Keratinocyte (primary cell): ENCODE results near the gene LEFTY2. TPM values are rescaled to one million over a fixed set of nuclear protein-coding genes. Genes with fewer than 3 reads are reported as not detected.

ENCODE experiments used
- DNase-seq: peaks from one replicate; pipeline ENCODE4 v3.0.0-alpha.2; 2011; ENCODE audit warnings: low read depth, missing footprints, low spot score
- FAIRE-seq: peaks from 2 replicates; lab custom pipeline; 2011; peaks lifted over from hg19 to GRCh38; lab: Jason Lieb, UNC
- H2AFZ ChIP-seq: 2 replicates; pipeline ENCODE4 v1.6.0; 2012; ENCODE audit warnings: low read length, control low read depth, inconsistent platforms; ENCODE audit not compliant: control insufficient read depth
- H3K27ac ChIP-seq: 2 replicates; pipeline ENCODE4 v1.5.1; 2011; ENCODE audit warnings: low read length; ENCODE audit not compliant: control insufficient read depth, insufficient read depth
- H3K27me3 ChIP-seq: 3 replicates; pipeline ENCODE4 v1.6.0; 2011; ENCODE audit warnings: low read length; ENCODE audit not compliant: control insufficient read depth, insufficient read depth; ENCODE audit errors: extremely low read depth
- H3K36me3 ChIP-seq, 2 experiments: 2 replicates in 1 of 2; 3 replicates in 1 of 2; pipeline ENCODE4 v1.5.1; 2011; ENCODE audit warnings: low read length in 2 of 2, mild to moderate bottlenecking in 1 of 2; ENCODE audit not compliant: control insufficient read depth in 2 of 2, insufficient read depth in 2 of 2; ENCODE audit errors: extremely low read depth in 1 of 2
- H3K4me1 ChIP-seq: 3 replicates; pipeline ENCODE4 v1.5.1; 2011; ENCODE audit warnings: low read length; ENCODE audit not compliant: control insufficient read depth, insufficient read depth; ENCODE audit errors: extremely low read depth
- H3K4me2 ChIP-seq: 3 replicates; pipeline ENCODE4 v1.6.0; 2011; ENCODE audit warnings: low read depth, low read length; ENCODE audit not compliant: control insufficient read depth, insufficient read depth; ENCODE audit errors: extremely low read depth
- H3K4me3 ChIP-seq, 3 experiments: fragments of 200-600 bp in 1 of 3; sonication (generic) in 1 of 3; 2 replicates in 2 of 3; 3 replicates in 1 of 3; pipeline ENCODE4 v1.5.1; 2011 to 2016; ENCODE audit warnings: low read length in 3 of 3, mild to moderate bottlenecking in 3 of 3, control low read depth in 2 of 3, inconsistent platforms in 1 of 3, low read depth in 1 of 3, mixed read lengths in 1 of 3, mixed run types in 1 of 3, moderate library complexity in 1 of 3; ENCODE audit not compliant: control insufficient read depth in 2 of 3, insufficient read depth in 2 of 3; ENCODE audit errors: extremely low read depth in 1 of 3
- H3K79me2 ChIP-seq: 2 replicates; pipeline ENCODE4 v1.6.0; 2012; ENCODE audit warnings: low read length; ENCODE audit not compliant: control insufficient read depth, insufficient read depth
- H3K9ac ChIP-seq: 3 replicates; pipeline ENCODE4 v1.6.0; 2011; ENCODE audit warnings: low read length; ENCODE audit not compliant: control insufficient read depth, insufficient read depth; ENCODE audit errors: extremely low read depth
- H3K9me1 ChIP-seq: 3 replicates; pipeline ENCODE4 v1.6.0; 2011; ENCODE audit warnings: low read length; ENCODE audit not compliant: control insufficient read depth, insufficient read depth; ENCODE audit errors: extremely low read depth
- H3K9me3 ChIP-seq: 2 replicates; pipeline ENCODE4 v1.5.1; 2012; ENCODE audit warnings: low read depth, low read length; ENCODE audit not compliant: control insufficient read depth
- H4K20me1 ChIP-seq: 3 replicates; pipeline ENCODE4 v1.6.0; 2011; ENCODE audit warnings: low read length; ENCODE audit not compliant: control insufficient read depth, insufficient read depth; ENCODE audit errors: extremely low read depth
- CTCF ChIP-seq, 3 experiments: IDR thresholded peaks in 1 of 3; conservative IDR thresholded peaks in 1 of 3; optimal IDR thresholded peaks in 1 of 3; 2 replicates in 2 of 3; 3 replicates in 1 of 3; pipeline versions ENCODE3 to v1.5.1; 2011; ENCODE audit warnings: low read length in 3 of 3, mild to moderate bottlenecking in 3 of 3, moderate library complexity in 2 of 3, control low read depth in 1 of 3, inconsistent platforms in 1 of 3; ENCODE audit not compliant: insufficient read depth in 2 of 3; ENCODE audit errors: extremely low read depth in 1 of 3
- EZH2 ChIP-seq: IDR thresholded peaks from one replicate; pipeline ENCODE4 v1.6.1; 2012; ENCODE audit warnings: inconsistent platforms, mild to moderate bottlenecking, low read length, moderate library complexity
- dilution Hi-C: fragments of 300-500 bp; cut with MboI; formaldehyde crosslinking; loops from one replicate; pipeline ENCODE4 v1.7.0; 2020; ENCODE audit warnings: low sequenced_read_pairs; ENCODE audit not compliant: extremely low pct_ligation_motif_present
- polyA plus RNA-seq, 5 experiments: library from polyadenylated mRNA; depleted of rRNA in 3 of 5; stranded (reverse) in 3 of 5; stranded (forward) in 1 of 5; unstranded in 1 of 5; fragments of >200 nt; gene quantifications; 1 replicate in 1 of 5; 2 replicates in 3 of 5; 3 replicates in 1 of 5; pipeline versions ENCODE4 v1.2.1 to v1.2.3, GENCODE V29; 2011 to 2012; ENCODE audit warnings: missing spikeins in 2 of 5, low read depth in 1 of 5, low replicate concordance in 1 of 5

Gene LEFTY2
- polyA plus RNA-seq, 1 donor (not counting 4 experiments of a cell fraction or from before 2014, with no cell fraction given) = not detected

- H3K27ac ChIP-seq = no peak overlapping the region
- TF ChIP-seq CTCF (optimal IDR thresholded peaks at IDR 0.05 in 1 of 3, IDR thresholded peaks at IDR 0.05 in 1 of 3, conservative IDR thresholded peaks at IDR 0.05 in 1 of 3; ENCODE audit: extremely low read depth in 1 of 3, insufficient read depth in 2 of 3, low read length in 3 of 3) (no peak), EZH2 (no peak)
- dilution Hi-C loops = no loop called here
These were observed 12.3 kb upstream of the LEFTY2 start for GRCh38 chr1:225953315-225953714.

GRCh38 chr1:225950905-225951497 lies 10.0 kb upstream of the LEFTY2 start:
- no peaks in the 10 kb centered on the region for H3K79me2 ChIP-seq
- no peak overlapping the region for H3K4me3 ChIP-seq
- no peak overlapping the region for H2AFZ ChIP-seq
- no peaks in the 10 kb centered on the region for H3K36me3 ChIP-seq
- no peaks in the 10 kb centered on the region for H3K9me3 ChIP-seq
- H3K27ac ChIP-seq = no peak overlapping the region
- H3K27me3 ChIP-seq = peaks cover 15% of the 10 kb centered on the region
- dilution Hi-C loops = no loop called here
- H3K4me2 ChIP-seq = no peak overlapping the region
- H3K9ac ChIP-seq = no peak overlapping the region
- H4K20me1 ChIP-seq = no peaks in the 10 kb centered on the region
- DNase-seq (no peak), FAIRE-seq (no peak)
- no peaks in the 10 kb centered on the region for H3K9me1 ChIP-seq
- H3K4me1 ChIP-seq = no peaks in the 10 kb centered on the region
- no peak for TF ChIP-seq CTCF (optimal IDR thresholded peaks at IDR 0.05 in 1 of 3, IDR thresholded peaks at IDR 0.05 in 1 of 3, conservative IDR thresholded peaks at IDR 0.05 in 1 of 3; ENCODE audit: extremely low read depth in 1 of 3, insufficient read depth in 2 of 3, low read length in 3 of 3)
- no peak for TF ChIP-seq EZH2

More at GRCh38 chr1:225953315-225953714, 12.3 kb upstream of the LEFTY2 start:
- Histone ChIP-seq H4K20me1 (no peaks in the 10 kb centered on the region), H3K4me1 (no peaks in the 10 kb centered on the region), H3K9ac (no peak overlapping the region), H3K4me2 (no peak overlapping the region), H3K79me2 (no peaks in the 10 kb centered on the region), H2AFZ (no peak overlapping the region), H3K9me3 (no peaks in the 10 kb centered on the region), H3K4me3 (no peak overlapping the region), H3K27me3 (peaks cover 4% of the 10 kb centered on the region), H3K9me1 (no peaks in the 10 kb centered on the region), H3K36me3 (no peaks in the 10 kb centered on the region)
- FAIRE-seq (no peak), DNase-seq (no peak)
